HG03060 (cell line): ENCODE results near the gene PNPLA2.

ENCODE experiments used
- ATAC-seq: cut with Tn5 transposase; IDR thresholded peaks from one replicate; pipeline ENCODE4 v1.9.1; 2021; ENCODE audit warnings: low read depth, moderate number of reproducible peaks; ENCODE audit not compliant: unreplicated experiment

Gene PNPLA2

GRCh38 chr11:796565-797295 lies 22.0 kb upstream of the PNPLA2 start:
- no peak for ATAC-seq

GRCh38 chr11:797296-798092 lies 21.2 kb upstream of the PNPLA2 start:
- ATAC-seq, result peak; percentile 39

GRCh38 chr11:798093-798713 lies 20.5 kb upstream of the PNPLA2 start, which contains the start of gene SLC25A22:
TSS of gene SLC25A22 (minus strand) at chr11:798281. CDS start at chr11:795006, 3,275 bp downstream.
- ATAC-seq, result peak; percentile 29

- no peak for ATAC-seq
Measured at GRCh38 chr11:799641-800316, 18.9 kb upstream of the PNPLA2 start.

GRCh38 chr11:800473-800872 lies 18.2 kb upstream of the PNPLA2 start:
- ATAC-seq, result no peak

GRCh38 chr11:801097-801780 lies 17.5 kb upstream of the PNPLA2 start:
- no peak for ATAC-seq

GRCh38 chr11:802018-802617 lies 16.6 kb upstream of the PNPLA2 start:
- no peak for ATAC-seq

GRCh38 chr11:802693-803466 lies 15.8 kb upstream of the PNPLA2 start:
- no peak for ATAC-seq

- ATAC-seq, result no peak
Measured at GRCh38 chr11:803467-803742, 15.3 kb upstream of the PNPLA2 start.

GRCh38 chr11:803770-804598 lies 14.7 kb upstream of the PNPLA2 start:
- ATAC-seq, result no peak

GRCh38 chr11:804599-804964 lies 14.1 kb upstream of the PNPLA2 start:
- no peak for ATAC-seq

GRCh38 chr11:808427-809286 lies 10.1 kb upstream of the PNPLA2 start:
- no peak for ATAC-seq

- ATAC-seq, result peak; percentile 58
Measured at GRCh38 chr11:809287-810039, 9.3 kb upstream of the PNPLA2 start, which contains the start of gene RPLP2. TSS of gene RPLP2 (plus strand) at chr11:809967. CDS start at chr11:810235, 268 bp downstream.

GRCh38 chr11:810040-810567 lies 8.6 kb upstream of the PNPLA2 start:
- ATAC-seq, result no peak

GRCh38 chr11:811446-812245 lies 7.1 kb upstream of the PNPLA2 start:
- no peak for ATAC-seq

- ATAC-seq, result no peak
Measured at GRCh38 chr11:812390-812789, 6.3 kb upstream of the PNPLA2 start.
